ENCODE measurements around the gene GPS1.

The GPS1 gene

DNA sequence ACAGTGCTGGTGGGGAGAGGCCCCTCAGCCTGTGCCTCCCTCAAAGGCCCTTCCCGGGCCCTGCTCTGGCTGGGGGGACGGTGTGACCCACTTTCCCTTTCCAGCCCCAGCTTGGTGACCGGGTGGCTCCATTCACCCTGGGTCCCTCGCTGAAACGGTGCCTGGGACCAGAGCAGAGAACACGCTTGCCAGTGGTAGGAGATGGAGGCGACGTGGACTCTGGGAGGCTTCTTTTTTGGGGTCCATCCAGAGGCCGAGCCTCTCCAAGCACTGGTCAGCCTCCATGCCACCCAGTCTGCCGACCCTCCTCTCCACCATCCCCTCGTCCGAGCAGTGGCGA lies 36.8 kb upstream of the GPS1 start:
- no peak for DNase-seq (ENCODE audit: low spot score)
- H3K27ac ChIP-seq = peak overlapping the region; percentile 60
- POLR2A ChIA-PET (ENCODE audit: low non-redundant PET) = no interaction called here
- CTCF ChIA-PET = interaction anchor here (0.6 to 4.1 kb wide), 6 partner anchors 18 to 868 kb away, joined by 3 to 35 read pairs (median 4); partner anchors contain the start of gene NOTUM
- TF ChIP-seq, protein P1, sequence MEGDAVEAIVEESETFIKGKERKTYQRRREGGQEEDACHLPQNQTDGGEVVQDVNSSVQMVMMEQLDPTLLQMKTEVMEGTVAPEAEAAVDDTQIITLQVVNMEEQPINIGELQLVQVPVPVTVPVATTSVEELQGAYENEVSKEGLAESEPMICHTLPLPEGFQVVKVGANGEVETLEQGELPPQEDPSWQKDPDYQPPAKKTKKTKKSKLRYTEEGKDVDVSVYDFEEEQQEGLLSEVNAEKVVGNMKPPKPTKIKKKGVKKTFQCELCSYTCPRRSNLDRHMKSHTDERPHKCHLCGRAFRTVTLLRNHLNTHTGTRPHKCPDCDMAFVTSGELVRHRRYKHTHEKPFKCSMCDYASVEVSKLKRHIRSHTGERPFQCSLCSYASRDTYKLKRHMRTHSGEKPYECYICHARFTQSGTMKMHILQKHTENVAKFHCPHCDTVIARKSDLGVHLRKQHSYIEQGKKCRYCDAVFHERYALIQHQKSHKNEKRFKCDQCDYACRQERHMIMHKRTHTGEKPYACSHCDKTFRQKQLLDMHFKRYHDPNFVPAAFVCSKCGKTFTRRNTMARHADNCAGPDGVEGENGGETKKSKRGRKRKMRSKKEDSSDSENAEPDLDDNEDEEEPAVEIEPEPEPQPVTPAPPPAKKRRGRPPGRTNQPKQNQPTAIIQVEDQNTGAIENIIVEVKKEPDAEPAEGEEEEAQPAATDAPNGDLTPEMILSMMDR (conservative IDR thresholded peaks at IDR 0.05; ENCODE audit: low read depth) = no peak

DNA sequence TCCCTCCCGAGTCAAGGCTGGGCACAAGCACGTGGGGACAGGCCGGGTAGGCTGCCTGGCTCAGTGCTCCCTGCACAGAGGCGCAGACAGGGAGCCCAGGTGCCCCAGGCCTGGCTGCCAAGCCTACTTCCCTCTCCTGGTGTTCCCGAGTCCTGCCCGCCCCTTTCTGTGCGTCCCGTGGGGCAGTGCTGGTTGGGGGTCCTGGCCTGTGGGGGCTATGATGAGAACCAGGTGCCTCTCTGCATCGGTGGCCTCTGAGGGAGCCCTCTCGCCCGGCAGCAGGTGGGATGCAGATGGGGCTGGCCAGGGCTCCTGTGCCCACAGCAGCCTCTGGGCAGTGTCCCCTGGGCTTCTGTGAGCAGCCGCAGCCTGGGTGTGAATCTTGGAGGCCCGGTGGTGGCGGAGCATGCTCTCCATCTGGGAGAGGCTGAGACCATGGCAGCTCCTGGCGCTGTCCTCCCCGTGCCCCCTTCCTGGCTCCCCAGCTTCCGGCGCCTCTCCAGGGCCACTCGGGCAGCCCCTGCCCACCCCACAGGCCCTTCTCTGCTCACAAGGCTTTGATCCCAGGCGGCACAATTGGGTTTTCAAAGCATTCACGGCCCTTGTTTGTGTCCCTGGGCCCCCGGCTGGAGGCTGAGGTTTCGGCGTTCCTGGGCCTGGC lies 36.3 kb upstream of the GPS1 start:
- H3K27ac ChIP-seq = peak overlapping the region; percentile 60

DNA sequence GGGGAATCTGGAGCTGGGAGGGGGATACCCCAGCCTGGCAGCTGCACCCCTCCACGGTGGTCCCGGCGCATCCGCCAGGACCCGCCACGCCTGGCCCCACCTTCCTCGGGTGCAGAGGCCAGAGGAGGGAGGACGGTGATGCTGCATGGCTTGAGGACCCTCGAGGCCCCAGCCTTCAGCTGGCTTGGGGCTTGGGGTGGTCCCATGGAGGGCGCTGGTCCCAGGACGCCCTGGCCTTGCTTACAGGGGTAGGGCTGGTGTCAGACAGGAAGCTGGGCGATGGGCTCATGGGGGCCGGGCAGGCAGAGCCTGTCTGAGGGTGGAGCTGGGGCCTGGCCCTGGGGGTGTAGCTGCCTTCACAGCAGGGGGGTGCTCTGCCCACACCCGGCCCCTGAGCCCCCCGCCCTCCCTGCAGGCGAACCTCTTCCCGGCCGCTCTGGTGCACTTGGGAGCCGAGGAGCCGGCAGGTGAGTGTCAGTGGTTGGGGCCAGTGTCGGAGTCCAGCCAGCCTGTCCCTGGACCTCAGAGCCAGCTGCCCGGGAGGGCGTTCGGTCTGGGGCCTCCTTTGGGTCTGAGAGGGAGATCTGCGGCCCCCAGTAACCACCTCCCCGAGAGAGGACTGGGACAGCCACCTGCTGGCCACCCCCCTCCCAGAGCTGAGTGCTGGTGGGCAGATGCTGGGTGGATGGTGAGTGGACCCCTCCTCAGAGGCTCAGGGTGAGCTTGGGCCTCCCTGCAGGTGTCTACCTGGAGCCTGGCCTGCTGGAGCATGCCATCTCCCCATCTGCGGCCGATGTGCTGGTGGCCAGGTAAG lies 35.4 kb upstream of the GPS1 start:
- TF ChIP-seq, protein P1 (conservative IDR thresholded peaks at IDR 0.05; ENCODE audit: low read depth) = no peak
- ChIA-PET CTCF (interaction anchor here (0.6 to 4.1 kb wide), 4 partner anchors 29 to 93 kb away, joined by 3 to 35 read pairs (median 4); partner anchors contain the start of gene NOTUM), POLR2A (ENCODE audit: low non-redundant PET) (interaction anchor here (0.7 kb wide), 1 partner anchor 12 kb away, joined by 3 read pairs; no protein-coding TSS in a partner anchor)

More for the DNA sequence above, 36.3 kb upstream of the GPS1 start:
- DNase-seq (ENCODE audit: low spot score) = no peak
- TF ChIP-seq, protein P1 (conservative IDR thresholded peaks at IDR 0.05; ENCODE audit: low read depth) = no peak
- CTCF ChIA-PET = interaction anchor here (4.1 kb wide), 1 partner anchor 55 kb away, joined by 35 read pairs; the partner anchor contains the start of gene NOTUM
- POLR2A ChIA-PET (ENCODE audit: low non-redundant PET) = interaction anchor here (0.7 kb wide), 1 partner anchor 13 kb away, joined by 3 read pairs; no protein-coding TSS in a partner anchor

DNA sequence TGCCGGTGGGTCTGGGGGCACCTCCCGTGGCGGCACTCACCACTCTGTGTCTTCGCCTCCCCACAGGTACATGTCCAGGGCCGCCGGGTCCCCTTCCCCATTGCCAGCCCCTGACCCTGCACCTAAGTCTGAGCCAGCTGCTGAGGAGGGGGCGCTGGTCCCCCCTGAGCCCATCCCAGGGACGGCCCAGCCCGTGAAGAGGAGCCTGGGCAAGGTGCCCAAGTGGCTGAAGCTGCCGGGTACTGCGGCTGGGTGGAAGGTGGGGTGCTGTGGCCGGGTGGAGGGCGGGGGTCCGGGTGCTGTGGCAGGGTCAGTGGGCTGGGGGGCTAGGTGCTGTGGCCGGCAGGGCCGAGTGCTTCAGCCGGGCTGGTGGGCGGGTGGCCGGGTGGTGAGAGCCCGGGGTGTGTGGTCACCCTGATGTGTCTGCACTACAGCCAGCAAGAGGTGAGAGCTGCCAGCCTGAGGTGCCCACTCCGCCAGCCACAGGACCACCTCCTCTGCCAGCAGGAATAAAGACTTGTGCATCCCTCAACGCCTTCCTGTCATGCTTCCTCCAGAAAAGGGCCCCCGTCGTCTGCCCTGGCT lies 34.7 kb upstream of the GPS1 start:
- no peak for DNase-seq (ENCODE audit: low spot score)
- ChIA-PET CTCF (interaction anchor here (0.6 to 4.1 kb wide), 5 partner anchors 29 to 94 kb away, joined by 3 to 35 read pairs (median 3); partner anchors contain the start of gene NOTUM), POLR2A (ENCODE audit: low non-redundant PET) (no interaction called here)
- TF ChIP-seq, protein P1 (conservative IDR thresholded peaks at IDR 0.05; ENCODE audit: low read depth) = no peak
- H3K27ac ChIP-seq = peak overlapping the region; percentile 80

More for the DNA sequence above, 35.4 kb upstream of the GPS1 start:
- DNase-seq (ENCODE audit: low spot score) = no peak
- H3K27ac ChIP-seq = peak overlapping the region; percentile 80

DNA sequence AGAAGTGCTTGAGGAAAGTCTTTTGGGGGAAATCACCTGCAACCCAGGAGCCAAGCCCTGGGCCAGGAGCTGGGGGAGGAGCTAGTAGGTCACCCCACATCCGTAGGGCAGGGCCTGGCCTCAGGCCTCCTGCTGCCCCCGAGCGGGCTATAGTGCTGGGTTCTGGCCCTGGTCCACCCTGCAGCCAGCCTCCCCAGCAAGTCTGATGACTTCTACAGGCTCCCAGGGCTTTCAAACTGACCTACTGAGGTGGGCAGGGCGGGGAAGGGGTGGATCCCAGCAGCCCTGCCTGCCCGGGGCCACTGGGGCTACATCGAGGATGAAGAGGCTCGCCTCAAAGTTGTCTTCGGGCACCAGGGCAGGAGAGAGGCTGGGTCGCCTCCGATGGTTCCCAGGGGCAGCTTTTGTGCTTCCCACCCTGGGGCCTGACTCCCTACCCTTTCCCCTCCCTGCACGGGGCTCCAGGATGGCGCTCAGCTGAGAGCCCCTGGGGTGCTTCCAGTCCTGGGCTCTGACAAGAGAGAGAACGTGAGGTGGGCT lies 34.0 kb upstream of the GPS1 start:
- CTCF ChIA-PET = interaction anchor here (0.6 to 4.1 kb wide), 3 partner anchors 58 to 839 kb away, joined by 3 to 35 read pairs (median 4); partner anchors contain the start of gene NOTUM
- POLR2A ChIA-PET (ENCODE audit: low non-redundant PET) = no interaction called here
- peak overlapping the region; percentile 80 for H3K27ac ChIP-seq
- no peak for DNase-seq (ENCODE audit: low spot score)
- TF ChIP-seq, protein P1 (conservative IDR thresholded peaks at IDR 0.05; ENCODE audit: low read depth) = no peak

Measured in RWPE1 (cell line).